ENCODE results near the gene SNRNP27.
"Not testable (repeated sequence)": the region's sequence is repeated elsewhere in the genome, so short reads cannot be mapped to it uniquely, and the experiment has no call there.

The SNRNP27 gene

DNA sequence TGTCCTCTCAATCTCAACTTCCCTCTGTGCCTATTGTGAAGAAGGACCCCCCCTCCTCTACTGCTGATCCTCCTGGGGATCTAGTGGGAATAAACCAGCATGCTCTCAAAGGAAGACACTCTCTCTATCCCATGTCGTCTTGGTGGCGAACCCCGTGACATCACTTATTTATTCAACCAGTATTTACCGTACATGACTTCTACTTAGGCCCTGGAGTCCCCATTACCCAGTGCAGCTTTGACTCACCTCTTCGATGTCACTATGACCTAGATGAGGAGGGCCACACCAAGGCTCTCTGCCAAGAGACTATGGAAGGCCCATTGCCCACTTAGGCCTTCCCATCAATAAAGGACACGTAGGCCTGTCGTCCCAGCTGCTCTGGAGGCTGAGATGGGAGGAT, 51.0 kb downstream of the SNRNP27 start:
- intact Hi-C loops (cut with DNase I) = no loop called here
- DNase-seq = no peak

DNA sequence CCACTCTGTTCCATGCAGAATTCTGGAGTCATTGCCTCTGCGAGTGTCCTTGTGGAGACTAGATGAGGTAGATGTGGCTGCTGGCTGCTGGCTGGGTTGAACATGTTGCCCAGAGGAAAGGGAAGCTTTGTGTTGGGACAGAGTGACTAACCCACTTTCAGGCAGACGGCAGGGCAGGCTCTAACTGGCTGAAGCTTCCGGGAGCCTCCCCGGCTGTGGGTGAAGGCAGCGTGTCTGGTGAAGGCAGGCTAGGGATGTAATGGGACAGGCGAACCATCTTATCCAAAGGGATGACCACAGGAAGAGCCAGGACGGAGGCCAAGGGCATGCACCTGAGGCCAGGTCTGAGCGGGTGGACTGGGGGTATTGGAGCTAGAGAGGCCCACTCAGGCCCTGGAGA, 51.7 kb downstream of the SNRNP27 start:
- DNase-seq = no peak
- intact Hi-C loops (cut with DNase I) = no loop called here

DNA sequence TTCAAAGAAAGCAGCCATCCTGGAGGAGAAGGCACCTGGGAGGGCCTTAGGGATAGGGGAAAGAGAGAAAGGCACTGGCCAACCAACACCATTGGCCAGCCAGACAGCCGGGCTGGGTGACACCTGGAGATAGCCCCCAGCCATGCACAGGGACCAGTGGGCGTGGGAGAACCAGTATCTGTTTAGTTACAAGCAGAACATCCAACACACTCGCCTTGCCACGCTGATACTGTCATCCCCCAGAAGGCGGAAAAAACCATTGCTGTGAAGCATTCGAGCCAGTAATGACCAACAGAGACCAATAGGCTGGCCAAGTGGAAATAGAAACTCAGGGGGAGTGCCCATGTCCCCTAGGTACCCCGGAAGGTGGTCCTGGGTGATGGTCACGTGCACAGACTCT, 52.2 kb downstream of the SNRNP27 start:
- DNase-seq = no peak
- intact Hi-C loops (cut with DNase I) = no loop called here

DNA sequence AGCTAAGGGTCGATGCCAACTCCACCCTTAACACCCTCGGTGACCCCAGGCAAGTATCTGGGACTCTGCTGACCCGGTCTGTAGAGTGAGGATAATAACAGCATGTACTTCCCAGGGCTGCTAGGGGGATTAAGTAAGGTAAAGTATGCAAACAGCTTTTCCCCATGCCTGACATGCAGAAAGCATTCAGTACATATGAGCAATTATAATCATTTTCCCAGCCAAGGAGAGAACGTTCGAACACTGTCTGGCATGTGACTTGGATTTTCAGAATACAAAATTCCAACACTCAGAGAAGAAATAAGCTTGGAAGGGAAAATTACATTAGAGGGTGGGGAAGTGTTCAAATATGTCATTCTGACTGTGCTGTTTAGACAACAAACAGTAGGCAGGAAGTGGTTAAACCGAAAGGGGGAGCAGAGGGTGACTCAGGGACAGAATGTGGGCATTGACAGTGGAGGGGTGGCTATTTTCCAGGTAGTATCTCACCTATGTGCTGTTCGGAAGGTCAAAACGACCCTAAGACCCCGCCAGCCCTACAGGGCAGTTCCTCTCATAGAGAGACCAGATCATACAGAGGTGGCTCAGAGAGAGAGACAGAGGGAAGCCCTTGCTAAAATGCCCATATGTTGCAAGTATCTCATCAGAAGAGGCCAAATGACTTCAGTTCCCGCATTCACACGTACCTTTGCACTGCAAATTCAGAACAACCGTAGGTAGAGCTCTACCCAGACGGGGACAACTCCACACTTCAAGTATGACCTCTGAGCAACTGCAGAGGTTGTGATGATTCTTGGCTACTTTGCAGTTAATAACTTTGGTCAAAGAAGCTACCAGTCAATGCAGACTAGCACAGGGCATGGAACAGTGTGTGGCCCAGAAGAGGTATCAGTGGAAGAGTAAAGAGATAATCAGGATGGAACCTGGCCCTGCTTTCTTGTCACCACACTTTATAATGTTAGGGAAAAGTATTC, 52.9 kb downstream of the SNRNP27 start:
- DNase-seq = no peak
- intact Hi-C loops (cut with DNase I) = no loop called here

DNA sequence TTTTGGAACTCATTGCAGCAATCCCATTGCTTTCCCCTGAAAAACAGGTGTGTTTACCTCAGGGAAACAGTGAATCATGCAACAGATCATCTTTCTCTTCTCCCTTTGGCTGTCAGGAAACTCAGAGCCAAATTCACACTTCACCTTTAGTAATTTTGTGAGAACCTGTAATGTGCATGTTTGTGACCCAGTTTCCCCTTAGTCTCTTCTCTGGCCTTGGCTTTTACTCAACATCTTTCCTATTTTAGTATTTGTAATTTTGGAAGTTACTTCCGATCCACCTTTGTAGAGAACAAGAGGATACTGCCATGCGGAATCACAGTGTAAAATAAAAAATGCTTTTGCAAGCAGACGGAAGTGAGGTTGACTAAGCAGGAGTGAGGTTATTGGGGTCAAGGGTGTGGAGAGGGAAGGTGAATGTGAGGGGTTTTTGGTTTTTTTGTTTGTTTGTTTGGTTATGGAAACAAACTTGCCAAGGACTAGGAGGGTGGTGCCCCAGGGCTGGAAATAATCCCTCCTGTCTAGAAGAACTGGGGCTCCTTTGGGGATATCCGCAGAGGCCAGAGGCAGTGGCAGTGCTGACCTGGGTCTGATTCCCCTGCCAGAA, 53.7 kb downstream of the SNRNP27 start:
- DNase-seq = no peak
- intact Hi-C loops (cut with DNase I) = no loop called here

DNA sequence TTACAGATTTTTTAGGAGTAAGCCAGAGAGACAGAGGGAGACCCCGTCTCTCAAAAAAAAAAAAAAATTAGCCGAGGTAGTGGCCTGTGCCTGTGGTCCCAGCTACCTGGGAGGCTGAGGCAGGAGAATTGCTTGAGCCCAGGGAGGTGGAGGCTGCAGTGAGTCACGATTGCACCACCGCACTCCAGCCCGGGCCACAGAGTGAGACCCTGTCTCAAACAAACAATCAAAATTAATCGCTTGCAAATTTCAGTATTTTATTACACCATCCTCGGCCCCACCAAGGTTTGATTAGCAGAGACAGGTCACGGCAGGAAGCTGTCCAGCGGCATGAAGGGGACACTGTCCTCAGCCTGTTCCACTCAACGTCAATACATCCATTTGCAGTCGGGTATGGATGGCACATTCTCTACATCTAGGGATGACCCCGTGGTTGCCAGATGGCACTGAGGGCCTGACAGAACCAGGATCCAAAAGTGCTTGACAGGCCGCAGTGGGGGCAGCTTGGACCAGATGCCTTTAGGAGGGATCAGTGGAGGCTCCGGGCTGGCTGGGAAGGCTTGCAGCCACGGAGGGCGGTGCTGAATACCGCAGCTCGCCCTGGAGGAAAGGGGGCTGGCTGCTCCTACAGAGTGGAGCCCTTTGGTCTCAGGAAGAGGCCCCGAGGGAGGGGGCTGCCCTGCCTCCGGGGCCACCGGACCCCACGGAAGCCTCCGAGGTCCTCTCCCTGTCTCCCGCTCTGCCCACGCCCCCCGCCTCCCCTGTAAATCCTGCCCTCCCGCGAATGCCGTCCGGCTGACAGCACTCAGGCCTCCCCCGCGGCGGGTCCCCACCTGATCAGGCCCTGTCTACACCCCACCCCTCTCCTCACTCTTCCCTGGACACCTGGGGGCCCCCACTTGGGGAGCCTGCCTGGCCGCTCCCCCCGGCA, 54.5 kb downstream of the SNRNP27 start:
- intact Hi-C loops (cut with DNase I) = no loop called here
- DNase-seq = no peak

DNA sequence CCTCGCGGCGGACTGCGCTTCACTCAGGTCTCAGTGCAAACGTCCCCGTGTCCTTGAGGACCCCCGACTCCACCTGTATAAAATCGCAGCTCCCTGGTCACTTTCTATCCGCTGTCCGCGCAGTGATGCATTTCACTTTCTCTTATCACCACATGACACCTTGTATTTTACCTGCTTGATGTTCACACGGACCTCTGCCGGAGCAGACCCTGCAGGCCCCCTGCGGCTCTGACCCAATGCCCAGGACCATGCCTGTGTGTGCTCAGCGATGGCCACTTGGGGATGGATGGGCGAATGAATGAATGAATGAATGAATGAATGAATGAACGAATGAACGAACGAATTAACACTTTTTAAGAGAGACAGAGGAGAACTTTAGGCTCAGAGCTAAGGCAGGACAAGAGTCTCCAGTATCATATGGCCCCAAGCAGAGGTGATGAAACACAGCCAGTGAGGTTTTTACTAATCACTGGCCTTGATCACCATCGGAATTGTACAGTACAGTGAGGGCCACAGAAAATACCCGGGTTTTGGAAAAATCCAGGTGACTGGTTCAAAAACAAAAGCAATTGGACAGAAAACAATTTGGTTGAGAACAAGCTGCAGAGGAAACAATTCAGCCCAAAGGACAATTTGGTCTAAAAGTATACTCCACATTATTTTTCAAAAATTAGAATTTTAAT, 55.3 kb downstream of the SNRNP27 start:
- DNase-seq = no peak
- intact Hi-C loops (cut with DNase I) = no loop called here

DNA sequence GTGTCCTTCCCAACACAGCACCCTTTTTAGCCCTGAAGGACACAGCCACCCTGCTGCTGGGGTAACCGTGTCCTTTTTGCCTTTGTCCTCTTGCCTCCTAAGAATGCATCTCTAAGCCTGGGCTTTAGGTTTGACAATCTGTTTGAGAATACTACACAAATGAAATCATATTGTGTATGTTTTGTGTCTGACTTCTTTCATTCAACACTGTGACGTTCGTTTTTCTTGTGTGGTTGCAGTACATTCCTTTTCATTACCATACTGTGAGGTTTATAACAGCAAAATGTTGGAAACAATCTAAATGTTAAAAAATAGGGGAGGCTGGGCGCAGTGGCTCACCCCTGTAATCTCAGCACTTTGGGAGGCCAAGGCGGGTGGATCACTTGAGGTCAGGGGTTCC, 56.5 kb downstream of the SNRNP27 start:
- intact Hi-C loops (cut with DNase I) = no loop called here
- no peak for DNase-seq

DNA sequence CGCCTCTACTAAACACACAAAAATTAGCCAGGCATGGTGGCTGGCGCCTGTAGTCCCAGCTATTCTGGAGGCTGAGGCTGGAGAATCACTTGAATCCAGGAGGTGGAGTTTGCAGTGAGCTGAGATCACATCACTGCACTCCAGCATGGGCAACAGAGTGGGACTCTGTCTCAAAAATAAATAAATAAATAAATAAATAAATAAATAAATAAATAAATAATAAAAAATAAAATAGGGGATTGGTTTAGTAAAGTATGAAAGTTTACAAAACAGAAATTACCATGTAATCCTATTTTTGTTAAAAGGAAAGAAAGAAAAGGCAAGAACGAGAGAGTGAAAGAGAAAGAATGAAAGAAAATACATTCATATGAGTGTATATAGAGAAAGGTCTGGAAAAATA, 56.9 kb downstream of the SNRNP27 start:
- DNase-seq; intact Hi-C loops (cut with DNase I): not testable (repeated sequence)

DNA sequence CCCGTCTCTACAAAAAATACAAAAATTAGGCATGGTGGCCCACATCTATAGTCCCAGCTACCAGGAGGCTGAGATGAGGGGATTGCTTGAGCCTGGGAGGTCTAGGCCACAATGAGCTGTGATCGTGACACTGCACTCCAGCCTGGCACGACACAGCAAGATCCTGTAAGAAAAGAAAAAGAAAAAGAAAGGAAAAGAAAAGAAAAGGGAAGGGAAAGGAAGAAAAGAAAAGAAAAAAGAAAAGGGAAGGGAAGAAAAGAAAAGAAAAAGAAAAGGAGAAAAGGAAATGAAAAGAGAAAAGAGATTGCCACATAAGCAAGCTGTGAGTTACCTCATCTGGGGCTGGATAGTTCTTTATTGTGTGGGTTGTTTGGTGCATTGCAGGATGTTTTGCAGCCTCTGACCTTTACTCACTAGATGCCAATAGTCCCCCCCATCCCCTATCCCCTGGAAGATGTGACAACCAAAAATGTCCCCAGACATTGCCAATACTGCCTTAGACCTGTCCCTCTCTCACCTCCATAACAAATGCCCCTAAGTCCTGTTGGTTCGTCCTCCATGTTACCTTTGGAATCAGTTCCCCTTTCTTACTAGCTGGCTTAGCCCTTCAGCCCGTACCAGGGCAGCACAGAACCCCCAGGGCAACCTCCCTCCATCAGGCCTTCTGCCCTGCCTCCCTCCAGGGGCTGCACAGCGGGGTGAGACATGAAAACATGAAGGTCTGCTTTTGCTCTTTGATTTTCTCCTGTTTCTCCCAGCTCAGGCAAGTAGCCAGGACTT, 58.8 kb downstream of the SNRNP27 start:
- intact Hi-C loops (cut with DNase I) = no loop called here
- no peak for DNase-seq

DNA sequence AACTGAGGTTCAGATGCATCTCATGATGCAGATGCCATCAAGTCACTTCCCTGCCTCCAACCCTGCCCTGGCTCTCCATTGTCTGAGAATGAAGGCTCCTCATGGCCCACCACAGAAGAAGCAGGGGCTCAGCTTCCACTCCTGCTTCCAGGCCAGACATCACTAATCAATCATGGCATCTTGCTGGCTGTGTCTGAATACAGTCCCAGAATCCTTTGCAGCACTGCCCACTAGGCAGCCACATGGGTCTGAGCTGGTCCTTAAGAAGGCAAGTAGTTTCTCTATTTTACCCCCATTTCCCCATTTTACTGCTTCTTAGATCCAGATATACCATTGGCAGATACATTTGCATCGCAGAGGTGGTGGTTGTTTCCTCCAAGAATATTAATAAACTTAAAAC, 60.3 kb downstream of the SNRNP27 start:
- intact Hi-C loops (cut with DNase I) = no loop called here
- DNase-seq = no peak
